GM18870 (cell line): ENCODE data around the gene ATP1B2.
"Not testable (repeated sequence)": the region's sequence is repeated elsewhere in the genome, so short reads cannot be mapped to it uniquely, and the experiment has no call there.

ENCODE experiments used
- ATAC-seq: cut with Tn5 transposase; IDR thresholded peaks from one replicate; pipeline ENCODE4 v1.9.1; 2021; ENCODE audit warnings: moderate library complexity; ENCODE audit not compliant: unreplicated experiment

Gene ATP1B2

DNA sequence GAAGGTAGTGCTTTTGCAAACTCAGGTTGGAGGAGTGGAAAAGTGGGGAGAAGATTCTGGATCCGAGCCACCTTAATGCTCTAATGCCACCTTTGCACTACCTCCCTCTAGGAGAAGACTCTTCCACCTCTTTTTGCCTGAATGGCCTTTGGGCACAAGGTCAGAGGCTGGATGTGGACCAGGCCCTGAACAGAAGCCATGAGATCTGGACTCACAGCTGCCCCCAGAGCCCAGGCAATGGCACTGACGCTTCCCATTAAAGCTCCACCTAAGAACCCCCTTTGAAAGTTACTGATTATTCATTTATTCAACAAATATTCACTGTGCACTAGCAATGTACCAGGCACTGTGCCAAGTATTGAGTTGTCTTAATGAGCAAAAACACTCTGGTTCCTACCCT, 17.6 kb upstream of the ATP1B2 start:
- ATAC-seq = no peak

GRCh38 chr17:7634384-7634783, 16.3 kb upstream of the ATP1B2 start:
- no peak for ATAC-seq

- no peak for ATAC-seq
Measured at GRCh38 chr17:7636163-7636562, 14.6 kb upstream of the ATP1B2 start.

- no peak for ATAC-seq
Measured at GRCh38 chr17:7640783-7641182, 9.9 kb upstream of the ATP1B2 start.

DNA sequence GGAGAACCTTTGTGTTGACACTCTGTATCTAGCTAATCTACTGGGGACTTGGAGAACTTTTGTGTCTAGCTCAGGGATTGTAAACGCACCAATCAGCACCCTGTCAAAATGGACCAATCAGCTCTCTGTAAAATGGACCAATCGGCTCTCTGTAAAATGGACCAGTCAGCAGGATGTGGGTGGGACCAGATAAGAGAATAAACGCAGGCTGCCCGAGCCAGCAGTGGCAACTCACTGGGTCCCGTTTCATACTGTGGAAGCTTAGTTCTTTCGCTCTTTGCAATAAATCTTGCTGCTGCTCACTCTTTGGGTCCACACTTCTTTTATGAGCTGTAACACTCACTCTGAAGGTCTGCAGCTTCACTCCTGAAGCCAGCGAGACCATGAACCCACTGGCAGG, 9.1 kb upstream of the ATP1B2 start:
- ATAC-seq = not testable (repeated sequence)

GRCh38 chr17:7644775-7645174, 6.0 kb upstream of the ATP1B2 start:
- no peak for ATAC-seq

DNA sequence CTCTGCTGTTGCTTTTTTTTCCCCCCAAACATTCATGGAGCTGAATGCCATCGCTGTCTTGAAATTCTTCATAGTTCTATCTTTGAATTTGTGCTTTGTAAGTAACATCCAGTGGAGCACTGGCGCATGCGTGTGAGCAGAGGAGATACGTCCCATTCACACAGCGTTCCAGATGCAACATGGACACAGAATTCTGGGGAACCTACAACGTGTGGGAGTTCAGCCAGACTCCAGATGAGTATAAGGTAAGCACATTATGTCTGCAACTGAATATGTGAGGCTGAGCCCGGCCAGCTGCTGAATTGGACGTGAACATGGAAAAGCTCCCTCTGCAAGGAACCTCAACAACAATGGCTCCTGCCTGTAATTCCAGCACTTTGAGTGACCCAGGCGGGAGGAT, 4.3 kb upstream of the ATP1B2 start:
- ATAC-seq = no peak

DNA sequence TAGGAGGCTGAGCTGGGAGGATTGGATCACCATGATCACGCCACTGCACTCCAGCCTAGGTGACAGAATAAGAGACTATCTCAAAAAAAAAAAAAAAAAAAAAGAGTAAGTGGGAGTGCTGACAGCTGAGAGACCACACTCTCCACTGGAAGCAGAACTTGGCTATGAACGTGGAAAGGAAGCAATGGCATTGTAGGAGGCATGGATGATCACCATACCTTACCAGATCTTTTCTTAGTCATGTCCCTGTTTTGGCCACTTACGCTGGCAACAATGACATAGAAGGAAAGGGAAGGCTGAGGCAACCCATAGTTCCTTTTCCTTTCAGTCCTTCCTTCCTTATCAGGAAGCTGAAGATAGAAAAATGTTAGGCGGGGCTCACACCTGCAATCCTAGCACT, 3.7 kb upstream of the ATP1B2 start:
- no peak for ATAC-seq

- no peak for ATAC-seq
Measured at GRCh38 chr17:7651097-7651664, 455 bp downstream of the ATP1B2 start.

DNA sequence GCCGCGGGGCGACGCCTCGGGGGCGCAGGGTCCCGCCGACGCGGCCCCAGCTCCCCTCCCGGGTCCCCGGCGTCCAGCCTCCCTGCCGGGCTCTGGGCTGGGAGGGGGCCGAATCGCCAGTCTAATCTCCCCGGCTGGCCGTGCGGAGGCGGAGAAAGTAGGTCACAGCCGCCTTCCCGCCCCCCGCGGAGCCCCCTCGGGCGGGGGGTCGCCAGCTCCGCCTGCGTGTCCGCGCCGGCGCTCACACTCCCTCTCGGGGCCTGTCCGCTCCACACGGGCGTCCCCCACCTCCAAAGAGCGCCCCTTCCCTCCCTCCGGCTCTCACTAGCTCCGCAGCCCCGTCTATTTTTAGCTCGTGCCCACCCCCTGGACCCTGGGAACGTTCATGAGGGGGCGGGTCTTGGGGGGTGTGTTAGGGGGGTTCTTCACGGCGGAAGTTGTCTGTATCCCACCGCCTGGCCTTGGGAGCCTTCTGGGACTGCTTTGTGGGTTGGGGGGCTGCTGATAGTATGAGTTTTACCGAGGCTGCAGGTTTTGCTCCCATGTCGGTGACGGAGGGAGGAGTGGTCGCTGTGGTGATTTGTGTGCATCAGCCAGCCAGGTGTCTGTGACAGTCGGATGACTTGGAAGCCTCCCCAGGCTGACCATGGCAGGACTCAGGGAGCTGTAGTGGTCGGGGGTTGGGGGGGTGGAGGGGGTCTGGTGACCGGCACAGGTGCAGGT, 1.1 kb downstream of the ATP1B2 start:
- no peak for ATAC-seq

DNA sequence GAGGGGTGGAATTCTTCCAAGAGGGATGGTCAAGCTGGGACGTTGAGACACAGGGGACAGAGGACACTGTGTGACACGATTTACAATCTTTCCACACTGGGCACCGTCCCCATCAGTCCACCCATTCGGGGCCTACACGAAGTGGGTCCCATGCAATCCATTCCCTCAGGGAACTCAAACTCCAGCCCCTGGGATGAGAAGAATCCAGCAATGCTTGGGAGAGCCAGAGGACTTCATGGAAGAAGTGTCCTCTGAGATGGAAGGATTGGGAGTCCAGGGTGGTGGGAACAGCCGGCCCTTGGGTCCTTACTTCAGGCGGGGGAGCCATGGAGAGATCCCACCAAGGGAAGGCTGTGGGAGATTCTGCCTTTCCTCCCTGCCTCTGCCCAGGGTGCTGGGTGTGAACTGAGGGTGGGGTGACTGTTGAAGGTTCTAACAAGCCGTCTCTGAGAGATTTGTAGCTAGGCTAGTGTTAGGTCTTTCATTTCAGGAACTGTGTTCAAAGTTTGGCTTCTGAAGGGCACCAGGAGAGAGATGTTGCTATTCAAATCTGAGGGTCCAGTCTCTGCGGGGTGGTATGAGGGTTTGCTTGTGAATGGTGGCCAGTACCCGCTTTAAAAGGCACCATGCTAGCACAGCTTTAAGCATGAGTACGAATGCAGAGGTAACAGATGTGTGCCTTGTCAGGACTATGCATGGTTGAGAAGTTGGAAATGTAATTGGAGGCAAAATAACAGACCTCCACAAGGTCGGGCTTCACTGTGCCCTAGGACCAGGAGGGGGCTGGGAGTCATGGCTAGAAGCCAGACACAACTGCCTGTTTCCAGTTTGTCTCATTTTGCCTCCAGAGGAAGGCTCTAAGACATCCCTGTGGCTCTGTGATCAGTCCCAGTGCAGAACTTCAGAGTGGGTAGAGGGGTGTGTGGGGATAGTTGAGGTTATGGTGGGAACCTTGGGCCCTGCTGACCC, 1.9 kb downstream of the ATP1B2 start:
- ATAC-seq = no peak

DNA sequence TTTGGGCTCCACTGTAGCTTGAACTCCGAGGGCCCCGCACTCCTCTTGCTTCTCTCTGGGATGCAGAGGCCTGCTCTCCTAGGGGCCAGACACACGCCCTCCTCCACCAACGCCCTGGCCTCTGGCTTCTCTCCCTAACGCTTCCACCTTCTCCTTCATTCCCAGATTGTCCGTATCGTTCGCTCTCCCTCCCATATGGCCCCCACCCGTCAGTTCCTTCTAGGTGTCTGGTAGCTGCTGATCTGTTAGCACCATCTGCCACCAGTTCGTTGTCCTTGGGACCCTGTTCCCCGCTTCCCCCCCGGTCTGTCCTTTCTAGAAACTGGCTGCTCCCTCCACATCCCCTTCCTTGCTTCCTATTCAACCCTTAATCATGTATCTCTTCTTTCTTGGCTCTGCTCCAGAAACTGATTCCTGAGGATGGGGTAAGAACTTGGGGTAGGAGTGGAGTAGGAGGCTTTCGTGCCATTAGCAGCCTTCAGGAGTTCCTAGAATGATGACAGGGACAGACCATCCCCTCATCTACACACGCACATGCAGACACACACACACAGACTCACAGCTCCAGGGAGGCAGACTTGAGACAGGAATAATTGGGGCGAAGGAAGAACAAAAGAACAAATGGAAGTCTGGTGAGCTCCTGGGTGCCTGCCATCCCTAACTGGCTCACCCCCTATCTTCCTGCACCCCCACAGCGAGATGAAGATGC, 4.3 kb downstream of the ATP1B2 start:
- no peak for ATAC-seq

DNA sequence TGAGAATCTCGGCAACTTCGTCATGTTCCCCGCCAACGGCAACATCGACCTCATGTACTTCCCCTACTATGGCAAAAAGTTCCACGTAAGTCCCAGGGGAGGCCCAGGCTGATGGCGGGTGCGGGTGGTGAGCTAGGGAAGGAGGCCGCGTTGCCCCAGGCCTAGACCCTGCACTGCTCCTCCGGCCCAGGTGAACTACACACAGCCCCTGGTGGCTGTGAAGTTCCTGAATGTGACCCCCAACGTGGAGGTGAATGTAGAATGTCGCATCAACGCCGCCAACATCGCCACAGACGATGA, 4.8 kb downstream of the ATP1B2 start:
- no peak for ATAC-seq

GRCh38 chr17:7656958-7657609, 6.4 kb downstream of the ATP1B2 start:
- no peak for ATAC-seq

DNA sequence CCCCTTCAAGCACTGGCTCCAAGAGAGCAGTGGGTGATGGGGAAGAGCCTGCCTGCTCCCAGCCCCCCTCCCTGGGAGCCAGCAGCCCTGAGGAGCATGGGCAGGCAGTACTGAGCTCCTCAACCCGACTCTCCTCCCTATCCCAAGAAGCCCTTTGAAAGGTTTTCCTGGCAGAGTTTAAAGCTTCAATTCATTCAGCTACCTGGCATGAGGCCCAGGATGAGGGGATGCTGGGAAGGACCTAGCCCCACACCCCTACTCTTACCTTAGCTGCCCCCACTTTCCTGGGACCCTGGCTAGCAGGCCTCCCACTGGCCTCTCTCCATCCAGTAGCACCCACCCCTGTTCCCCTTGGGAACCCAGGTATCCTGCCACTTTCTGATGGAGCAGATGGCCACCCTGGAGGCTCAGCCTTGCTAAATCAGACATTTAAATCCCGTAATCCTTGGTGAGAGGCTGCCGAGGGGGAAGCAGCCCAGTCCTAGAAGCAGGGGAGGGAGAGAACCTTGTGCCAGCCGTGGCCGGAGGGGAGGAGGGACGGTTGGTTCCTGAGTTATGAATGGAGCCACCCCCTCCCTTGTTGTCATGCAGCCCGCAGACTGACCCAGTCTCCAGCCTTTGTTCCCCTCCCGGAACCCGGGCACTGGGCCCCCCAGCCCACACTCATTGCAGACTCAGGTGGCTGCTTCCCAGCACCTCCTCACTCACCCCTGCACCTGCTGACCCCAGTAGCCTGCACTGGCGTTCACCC, 17.1 kb downstream of the ATP1B2 start:
- no peak for ATAC-seq

DNA sequence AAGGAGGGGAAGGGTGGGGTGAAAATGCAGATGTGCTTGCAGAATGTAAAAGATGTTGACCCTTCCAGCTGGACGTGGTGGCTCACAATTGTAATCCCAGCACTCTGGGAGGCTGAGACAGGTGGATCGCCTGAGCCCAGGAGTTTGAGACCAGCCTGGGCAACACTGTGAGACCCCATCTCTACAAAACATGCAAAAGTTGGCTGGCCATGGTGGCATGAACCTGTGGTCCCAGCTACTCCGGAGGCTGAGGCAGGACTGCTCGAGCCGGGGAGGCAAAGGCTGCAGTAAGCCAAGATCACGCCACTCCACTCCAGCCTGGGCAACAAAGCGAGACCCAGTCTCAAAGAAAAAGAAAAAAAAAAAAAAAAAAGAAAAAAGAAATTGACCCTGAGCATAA, 17.8 kb downstream of the ATP1B2 start:
- no peak for ATAC-seq

GRCh38 chr17:7673239-7673638, 22.5 kb downstream of the ATP1B2 start:
- no peak for ATAC-seq

- ATAC-seq = no peak
Measured at GRCh38 chr17:7674934-7675333, 24.2 kb downstream of the ATP1B2 start.

DNA sequence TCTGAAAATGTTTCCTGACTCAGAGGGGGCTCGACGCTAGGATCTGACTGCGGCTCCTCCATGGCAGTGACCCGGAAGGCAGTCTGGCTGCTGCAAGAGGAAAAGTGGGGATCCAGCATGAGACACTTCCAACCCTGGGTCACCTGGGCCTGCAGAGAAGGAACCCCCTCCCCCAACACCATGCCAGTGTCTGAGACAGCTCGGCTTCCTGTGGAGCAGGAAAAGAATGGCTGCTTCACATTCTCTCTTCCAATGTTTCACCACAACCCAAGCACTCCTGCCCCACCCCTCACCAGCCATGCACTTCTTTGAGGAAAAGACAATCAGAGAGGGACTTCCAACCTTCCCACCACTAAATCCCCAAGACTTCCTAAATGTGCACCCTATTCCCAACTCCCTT, 25.8 kb downstream of the ATP1B2 start:
- ATAC-seq = no peak

DNA sequence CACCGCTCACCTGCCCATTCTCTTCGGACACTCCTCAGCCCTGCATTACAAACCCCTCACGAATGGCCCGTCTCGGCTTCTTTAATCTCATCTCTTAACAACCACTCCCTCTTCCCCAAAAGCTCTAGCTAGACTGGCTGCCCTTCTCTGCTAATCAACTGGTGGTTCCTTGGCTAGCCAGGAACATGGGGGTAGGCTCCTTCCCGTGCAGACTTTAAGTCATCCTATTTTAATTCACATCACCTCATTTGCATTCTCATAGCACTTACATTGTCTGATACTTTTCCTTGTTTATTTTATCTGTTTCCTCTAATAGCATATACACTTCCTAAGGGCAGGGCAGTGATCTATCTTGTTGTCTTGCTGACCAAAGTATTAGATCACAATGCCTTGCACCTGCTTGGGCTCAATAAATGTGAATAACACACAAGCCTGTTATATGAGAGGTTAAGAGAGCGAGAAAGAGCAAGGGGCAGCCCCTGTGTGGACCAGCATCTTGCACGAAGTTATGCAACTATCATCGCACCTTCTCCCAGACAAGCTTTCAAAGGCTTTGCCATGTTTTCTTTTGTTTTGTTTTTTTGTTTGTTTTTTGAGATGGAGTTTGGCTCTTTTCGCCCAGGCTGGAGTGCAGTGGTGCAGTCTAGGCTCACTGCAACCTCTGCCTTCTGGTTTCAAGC, 26.8 kb downstream of the ATP1B2 start:
- no peak for ATAC-seq
